CD4-positive, alpha-beta T cell treated with Interleukin-12 subunit alpha and Interleukin-12 subunit beta, for 1 hour (primary cell): ENCODE measurements around the gene PPP1R9A.

Source experiments
- DNase-seq: peaks from one replicate; pipeline ENCODE4 v3.0.0-alpha.2; 2020

Gene PPP1R9A

DNA sequence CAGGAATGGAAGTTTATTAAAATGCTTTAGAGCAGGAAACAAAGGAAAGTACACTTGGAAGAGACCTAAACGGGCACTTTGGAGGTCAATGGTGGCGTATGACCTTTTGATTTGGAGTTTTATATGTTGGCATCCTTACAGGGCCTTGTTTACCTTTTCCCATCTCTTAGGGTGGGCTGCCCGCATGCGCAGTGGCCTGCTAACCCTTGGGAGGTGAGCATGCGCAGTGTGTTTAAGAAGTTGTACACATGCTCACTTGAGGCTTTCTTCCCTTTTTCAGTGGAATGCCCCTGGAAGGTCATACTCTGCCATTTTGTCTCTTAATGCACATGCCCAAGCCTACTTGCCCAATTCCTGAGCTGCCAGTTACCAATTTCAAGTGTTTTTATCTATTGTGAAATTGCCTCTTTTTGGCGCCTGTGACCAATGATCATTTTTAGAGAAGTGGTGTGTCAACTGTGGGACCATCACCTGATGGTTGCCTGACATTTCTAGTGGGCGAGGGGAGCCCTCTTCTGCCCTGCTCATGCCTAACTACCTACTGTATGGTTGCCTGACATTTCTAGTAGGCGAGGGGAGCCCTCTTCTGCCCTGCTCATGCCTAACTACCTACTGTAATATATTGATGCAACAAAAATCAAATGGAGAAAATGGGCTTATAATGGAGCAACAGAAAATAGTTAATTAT lies 138.0 kb downstream of the PPP1R9A start:
- no peak for DNase-seq

- no peak for DNase-seq
These were observed 139.3 kb downstream of the PPP1R9A start for GRCh38 chr7:95046494-95047240.

GRCh38 chr7:95047291-95047690 lies 139.9 kb downstream of the PPP1R9A start:
- no peak for DNase-seq

- no peak for DNase-seq
These were observed 145.2 kb downstream of the PPP1R9A start for GRCh38 chr7:95052566-95053094.

DNA sequence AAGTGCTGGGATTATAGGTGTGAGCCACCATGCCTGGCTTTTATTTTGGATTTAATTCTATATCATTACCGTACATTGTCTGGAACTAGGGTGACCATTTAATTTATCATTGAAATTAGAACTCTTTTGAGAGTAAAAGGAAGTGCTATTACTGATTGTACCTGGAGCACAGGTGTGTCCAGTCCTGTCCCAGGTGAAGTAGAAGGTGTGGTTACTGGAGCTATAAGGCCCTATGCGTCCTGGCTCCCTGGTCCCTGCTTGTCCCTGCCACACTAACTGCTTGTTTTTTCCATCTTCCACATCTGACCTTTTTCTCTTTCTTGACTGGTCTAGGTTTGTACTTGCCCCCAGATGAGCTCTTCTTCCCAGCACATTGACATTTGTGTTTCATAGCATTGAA lies 147.0 kb downstream of the PPP1R9A start:
- no peak for DNase-seq

DNA sequence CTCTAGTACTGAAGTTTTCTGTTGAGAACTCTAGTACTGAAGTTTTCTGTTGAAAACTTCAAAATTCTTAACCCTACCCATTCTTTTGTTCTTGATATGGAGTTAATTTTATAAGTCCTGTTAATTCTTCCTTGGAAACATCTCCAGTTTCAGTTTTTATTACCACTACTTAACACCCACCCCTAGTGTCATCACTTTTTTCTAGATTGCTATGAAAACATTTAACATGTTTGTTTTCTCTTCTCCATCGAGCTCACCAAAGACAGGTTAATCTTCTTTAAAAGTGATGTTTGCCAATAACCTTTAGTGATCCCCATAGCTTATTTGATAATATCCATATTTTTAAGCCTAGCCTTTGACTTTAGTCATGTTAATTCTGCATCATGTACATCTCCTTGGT lies 147.9 kb downstream of the PPP1R9A start:
- no peak for DNase-seq

- no peak for DNase-seq
These were observed 148.8 kb downstream of the PPP1R9A start for GRCh38 chr7:95056107-95056739.

DNA sequence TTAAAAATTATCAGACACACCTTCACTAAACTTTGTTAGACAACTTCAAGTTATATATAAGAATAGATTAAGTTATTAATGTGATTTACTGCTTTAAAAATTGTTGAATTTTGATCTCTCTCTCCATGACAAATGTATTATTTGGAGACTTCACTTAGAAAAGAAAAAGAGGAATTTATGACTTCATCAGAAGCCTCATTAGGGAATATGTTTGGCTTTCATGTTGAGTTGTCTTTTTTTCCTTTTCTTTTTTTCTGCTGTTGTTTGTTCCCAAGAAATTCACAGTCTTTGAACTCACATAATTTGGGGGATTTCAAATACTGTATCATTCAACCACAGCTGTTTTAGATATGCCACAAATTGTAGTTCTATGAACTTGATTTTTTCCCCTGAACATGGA lies 149.5 kb downstream of the PPP1R9A start:
- no peak for DNase-seq

- DNase-seq, result no peak
These were observed 152.5 kb downstream of the PPP1R9A start for GRCh38 chr7:95059842-95060313.

GRCh38 chr7:95062901-95063300 lies 155.5 kb downstream of the PPP1R9A start:
- no peak for DNase-seq

DNA sequence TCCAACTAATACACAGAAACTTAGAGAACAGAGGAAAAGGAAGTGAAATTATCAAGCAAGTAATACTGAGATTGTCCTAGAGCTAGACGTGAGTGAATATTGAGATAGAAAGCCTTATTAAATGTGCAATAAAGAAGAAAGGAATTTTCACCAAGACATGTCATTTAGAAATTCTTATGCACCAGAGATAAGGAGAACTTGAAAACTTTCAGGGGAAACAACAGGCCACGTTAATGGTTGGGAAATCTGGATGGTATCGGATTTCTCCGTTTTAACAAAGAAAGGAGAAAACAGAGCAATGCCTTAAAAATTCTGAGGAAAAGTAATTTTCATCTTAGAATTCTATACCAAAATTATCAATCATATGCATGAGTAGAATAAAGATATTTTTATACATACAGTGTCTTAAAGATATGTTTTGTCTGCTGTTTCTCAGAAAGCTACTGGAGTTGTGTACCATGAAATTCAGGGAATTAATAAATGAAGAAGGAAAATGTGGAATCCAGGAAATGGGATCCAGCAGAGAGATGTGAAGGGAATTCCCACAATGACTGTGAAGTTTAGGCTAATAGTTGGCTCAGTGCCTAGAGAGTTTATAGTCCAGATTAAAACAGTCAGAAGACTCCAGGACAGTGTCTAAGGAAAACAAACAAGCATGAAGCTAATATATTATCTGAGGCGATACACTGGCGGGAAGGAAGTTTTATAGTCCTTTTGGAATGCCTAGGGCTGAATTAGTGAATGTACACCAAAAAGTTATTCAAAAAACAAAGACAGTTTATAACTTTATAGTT lies 159.5 kb downstream of the PPP1R9A start:
- DNase-seq, result no peak

DNA sequence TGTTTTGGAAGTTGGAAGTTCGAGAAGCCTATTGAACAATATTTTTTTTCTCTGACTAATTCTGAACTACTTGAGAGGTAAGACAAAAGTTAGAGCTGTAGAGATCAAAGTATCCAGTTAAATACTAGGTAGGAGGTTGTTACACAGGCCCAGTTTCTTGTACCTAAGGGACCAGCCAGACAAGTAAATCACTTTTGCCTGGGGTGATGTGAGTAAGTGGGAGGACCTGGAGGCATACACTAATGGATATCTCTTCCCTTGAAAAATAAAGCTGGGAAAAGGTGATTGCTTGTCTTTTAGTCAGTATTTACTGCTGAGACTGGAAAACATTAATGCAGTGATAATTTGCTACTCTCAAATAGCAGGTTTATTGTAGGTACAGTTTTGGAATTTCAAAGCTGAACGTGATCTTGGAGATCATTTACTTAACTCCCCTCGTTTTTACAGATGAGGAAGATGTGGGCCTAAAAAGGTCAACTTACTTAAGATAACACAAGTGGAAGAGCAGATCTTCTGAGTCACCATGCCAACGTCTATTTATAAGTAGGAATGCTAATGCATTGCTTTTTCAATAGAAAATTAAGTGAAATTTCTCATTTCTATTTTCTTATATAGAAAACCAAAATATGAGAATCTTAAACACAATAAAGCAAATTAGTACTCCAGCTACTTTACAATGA lies 181.3 kb downstream of the PPP1R9A start:
- no peak for DNase-seq

DNA sequence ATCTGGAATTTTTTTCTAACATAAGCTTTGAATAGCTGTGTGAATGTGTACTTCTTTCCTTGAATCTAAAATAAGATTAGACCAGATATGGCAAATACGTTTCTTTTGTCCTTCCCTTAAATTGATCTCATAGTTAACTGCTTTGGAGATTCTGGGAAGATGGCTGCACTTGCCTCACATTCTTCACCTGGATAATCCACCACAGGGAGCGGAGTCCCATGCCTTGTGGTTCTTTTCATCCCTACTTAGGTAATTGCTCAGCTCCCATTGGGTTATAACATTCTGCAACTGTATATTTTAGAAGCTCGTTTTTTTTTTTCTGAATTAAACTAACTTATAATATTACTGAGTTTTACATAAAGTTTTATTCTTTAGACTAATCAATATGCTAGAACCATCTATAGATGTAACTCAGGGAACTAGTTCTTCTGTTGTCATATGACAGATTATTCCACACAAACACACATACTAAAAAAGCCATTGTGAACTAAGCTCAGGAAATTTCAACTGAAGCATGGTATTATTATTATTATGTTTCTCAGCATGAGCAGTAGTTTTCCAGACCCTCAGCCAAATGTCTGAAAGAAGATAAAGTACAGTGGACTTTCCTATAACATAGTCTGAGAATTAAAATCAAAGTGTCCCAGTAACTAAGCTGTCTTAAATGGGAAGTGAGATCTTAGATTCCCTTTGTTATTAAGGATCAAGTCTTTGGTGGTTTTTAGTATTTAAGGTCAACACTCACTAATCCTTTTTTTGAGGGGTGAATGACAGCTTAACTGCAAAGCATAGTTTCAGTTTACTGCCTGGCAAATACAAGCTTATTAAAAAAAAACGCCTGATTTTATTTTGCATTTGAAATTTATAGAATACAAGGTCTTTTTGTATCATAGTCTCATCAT lies 182.3 kb downstream of the PPP1R9A start:
- DNase-seq, result no peak

GRCh38 chr7:95092324-95092723 lies 184.9 kb downstream of the PPP1R9A start:
- DNase-seq, result no peak

GRCh38 chr7:95095259-95095965 lies 188.0 kb downstream of the PPP1R9A start:
- no peak for DNase-seq

- no peak for DNase-seq
These were observed 188.7 kb downstream of the PPP1R9A start for GRCh38 chr7:95095966-95096540.

GRCh38 chr7:95097291-95097690 lies 189.9 kb downstream of the PPP1R9A start:
- DNase-seq, result no peak

DNA sequence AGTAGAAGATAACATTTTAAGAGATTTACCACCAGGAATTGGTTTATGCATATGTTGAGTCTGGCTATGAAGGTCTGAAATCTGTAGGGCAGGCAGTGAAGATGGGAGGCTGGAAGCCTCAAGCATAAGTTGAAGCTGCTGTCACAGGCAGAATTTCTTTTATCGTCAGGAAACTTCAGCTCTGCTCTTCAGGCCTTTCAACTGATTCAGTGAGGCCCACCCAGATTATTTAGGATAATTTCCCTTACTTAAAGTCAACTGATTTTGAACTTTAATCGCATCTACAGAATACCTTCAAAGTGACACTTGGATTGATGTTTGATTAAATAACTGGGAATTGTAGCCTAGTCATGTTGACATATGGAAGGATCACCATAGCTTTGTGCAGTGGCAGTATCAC lies 190.5 kb downstream of the PPP1R9A start:
- no peak for DNase-seq

DNA sequence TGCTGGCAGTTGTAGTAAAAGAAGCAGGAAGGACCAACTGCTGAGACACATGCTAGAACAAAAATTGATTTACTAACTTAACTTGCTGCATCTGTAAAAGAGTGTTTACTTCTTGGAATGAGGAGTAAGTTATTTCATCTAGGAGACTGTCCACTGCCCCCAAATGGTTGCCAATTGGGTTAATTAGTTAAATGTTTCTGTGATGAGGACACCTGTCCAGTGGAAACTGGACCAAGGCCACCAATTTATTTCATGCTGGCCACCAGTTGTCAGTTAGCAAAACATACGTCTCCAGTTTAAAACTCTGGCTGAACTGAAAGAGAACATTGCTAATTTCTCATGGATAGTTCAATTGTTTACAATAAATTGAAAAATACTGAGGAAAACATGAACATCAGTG lies 191.7 kb downstream of the PPP1R9A start:
- no peak for DNase-seq

- no peak for DNase-seq
These were observed 194.0 kb downstream of the PPP1R9A start for GRCh38 chr7:95101422-95101821.
